Muscle of back (tissue), 11 donors: Measurements from ENCODE around the gene MMP27. TPM values are rescaled to one million over a fixed set of nuclear protein-coding genes. Genes with fewer than 3 reads are reported as not detected.

Experiments
- DNase-seq, 3 donors: peaks; one replicate each; pipeline versions ENCODE4 v3.0.0 to v3.0.0-alpha.2; 2013
- polyA plus RNA-seq, 10 donors: library from polyadenylated mRNA; unstranded; fragments of 120-200 nt; gene quantifications; one replicate each; pipeline ENCODE4 v1.2.1, GENCODE V29; 2013; ENCODE audit not compliant: insufficient read length in 10 of 10

Gene MMP27
- polyA plus RNA-seq, 10 donors, result 0.11 to 1.2 (median 0.24) TPM; not detected in 5

GRCh38 chr11:102704841-102705240 is 728 bp downstream of the MMP27 start:
- DNase-seq, result no peak

GRCh38 chr11:102703826-102704493 is 1.6 kb downstream of the MMP27 start:
- no peak for DNase-seq

- DNase-seq, result no peak
Observed at GRCh38 chr11:102695201-102695600, 10.4 kb downstream of the MMP27 start.

- peak in 1 of 3 donors; percentile 10 for DNase-seq
Observed at GRCh38 chr11:102685754-102686153, 19.8 kb downstream of the MMP27 start.

- peak; percentile 40 to 51 (median 47) for DNase-seq
Observed at GRCh38 chr11:102685338-102685737, 20.2 kb downstream of the MMP27 start.

- DNase-seq, result no peak
Observed at GRCh38 chr11:102683277-102683676, 22.3 kb downstream of the MMP27 start.

GRCh38 chr11:102680945-102681344 is 24.6 kb downstream of the MMP27 start:
- DNase-seq, result peak; percentile 44 to 67 (median 64)

- DNase-seq, result no peak
Observed at GRCh38 chr11:102678022-102678421, 27.5 kb downstream of the MMP27 start.

GRCh38 chr11:102676084-102676483 is 29.5 kb downstream of the MMP27 start:
- DNase-seq, result no peak

GRCh38 chr11:102669664-102670063 is 35.9 kb downstream of the MMP27 start:
- DNase-seq, result no peak

- peak in 1 of 3 donors; percentile 7 for DNase-seq
Observed at GRCh38 chr11:102666331-102666957, 39.1 kb downstream of the MMP27 start.

GRCh38 chr11:102664001-102664752 is 41.4 kb downstream of the MMP27 start:
- no peak for DNase-seq

GRCh38 chr11:102662607-102663006 is 43.0 kb downstream of the MMP27 start:
- no peak for DNase-seq

- no peak for DNase-seq
Observed at GRCh38 chr11:102661040-102661439, 44.5 kb downstream of the MMP27 start.

GRCh38 chr11:102656528-102656927 is 49.0 kb downstream of the MMP27 start:
- no peak for DNase-seq

GRCh38 chr11:102655547-102655946 is 50.0 kb downstream of the MMP27 start:
- no peak for DNase-seq

GRCh38 chr11:102654761-102655160 is 50.8 kb downstream of the MMP27 start:
- no peak for DNase-seq

GRCh38 chr11:102653744-102654291 is 51.8 kb downstream of the MMP27 start:
- DNase-seq, result no peak

GRCh38 chr11:102647430-102647829 is 58.1 kb downstream of the MMP27 start:
- no peak for DNase-seq

- DNase-seq, result no peak
Observed at GRCh38 chr11:102643941-102644340, 61.6 kb downstream of the MMP27 start.
